HG03196 (cell line): ENCODE data around the gene KDM5C.

Experiments used
- ATAC-seq: cut with Tn5 transposase; IDR thresholded peaks from one replicate; pipeline ENCODE4 v1.9.1; 2021; ENCODE audit not compliant: unreplicated experiment

Gene KDM5C

GRCh38 chrX:53251307-53251706 is 26.3 kb upstream of the KDM5C start:
- ATAC-seq: no peak

- ATAC-seq: no peak
Observed at GRCh38 chrX:53250556-53250955, 25.5 kb upstream of the KDM5C start.

GRCh38 chrX:53249408-53250042 is 24.5 kb upstream of the KDM5C start:
- ATAC-seq: no peak

GRCh38 chrX:53247928-53248327 is 22.9 kb upstream of the KDM5C start:
- ATAC-seq: no peak

- ATAC-seq: no peak
Observed at GRCh38 chrX:53246231-53246630, 21.2 kb upstream of the KDM5C start.

GRCh38 chrX:53244610-53245009 is 19.6 kb upstream of the KDM5C start:
- ATAC-seq: no peak

- ATAC-seq: no peak
Observed at GRCh38 chrX:53242310-53242709, 17.3 kb upstream of the KDM5C start.

GRCh38 chrX:53241558-53241957 is 16.6 kb upstream of the KDM5C start:
- no peak for ATAC-seq

- no peak for ATAC-seq
Observed at GRCh38 chrX:53239474-53239873, 14.5 kb upstream of the KDM5C start.

GRCh38 chrX:53237056-53237455 is 12.0 kb upstream of the KDM5C start:
- ATAC-seq: no peak

GRCh38 chrX:53236025-53236679 is 11.1 kb upstream of the KDM5C start:
- no peak for ATAC-seq

GRCh38 chrX:53235566-53235965 is 10.6 kb upstream of the KDM5C start:
- no peak for ATAC-seq

GRCh38 chrX:53234484-53234883 is 9.5 kb upstream of the KDM5C start:
- no peak for ATAC-seq

GRCh38 chrX:53233536-53233935 is 8.5 kb upstream of the KDM5C start:
- ATAC-seq: no peak

GRCh38 chrX:53230116-53230515 is 5.1 kb upstream of the KDM5C start:
- no peak for ATAC-seq

- no peak for ATAC-seq
Observed at GRCh38 chrX:53227224-53227765, 2.3 kb upstream of the KDM5C start.

GRCh38 chrX:53223955-53224859 is 800 bp downstream of the KDM5C start:
- ATAC-seq: no peak

GRCh38 chrX:53223068-53223693 is 1.8 kb downstream of the KDM5C start:
- ATAC-seq: no peak

- ATAC-seq: no peak
Observed at GRCh38 chrX:53211391-53211978, 13.5 kb downstream of the KDM5C start.

GRCh38 chrX:53196678-53197077 is 28.3 kb downstream of the KDM5C start:
- no peak for ATAC-seq

GRCh38 chrX:53195401-53195800 is 29.6 kb downstream of the KDM5C start:
- ATAC-seq: no peak
